ENCODE data around the gene AFTPH.

GRCh38 chr2:64593035-64593655 is 69.0 kb downstream of the AFTPH start:
- TF ChIP-seq CTCF (IDR thresholded peaks at IDR 0.05), result no peak
- TF ChIP-seq POLR2A (IDR thresholded peaks at IDR 0.05), result no peak

Data from uterus (tissue), 2 donors.